ENCODE data around the gene PTK7.
"Not testable (repeated sequence)": the region's sequence is repeated elsewhere in the genome, so short reads cannot be mapped to it uniquely, and the experiment has no call there.

Gene PTK7

DNA sequence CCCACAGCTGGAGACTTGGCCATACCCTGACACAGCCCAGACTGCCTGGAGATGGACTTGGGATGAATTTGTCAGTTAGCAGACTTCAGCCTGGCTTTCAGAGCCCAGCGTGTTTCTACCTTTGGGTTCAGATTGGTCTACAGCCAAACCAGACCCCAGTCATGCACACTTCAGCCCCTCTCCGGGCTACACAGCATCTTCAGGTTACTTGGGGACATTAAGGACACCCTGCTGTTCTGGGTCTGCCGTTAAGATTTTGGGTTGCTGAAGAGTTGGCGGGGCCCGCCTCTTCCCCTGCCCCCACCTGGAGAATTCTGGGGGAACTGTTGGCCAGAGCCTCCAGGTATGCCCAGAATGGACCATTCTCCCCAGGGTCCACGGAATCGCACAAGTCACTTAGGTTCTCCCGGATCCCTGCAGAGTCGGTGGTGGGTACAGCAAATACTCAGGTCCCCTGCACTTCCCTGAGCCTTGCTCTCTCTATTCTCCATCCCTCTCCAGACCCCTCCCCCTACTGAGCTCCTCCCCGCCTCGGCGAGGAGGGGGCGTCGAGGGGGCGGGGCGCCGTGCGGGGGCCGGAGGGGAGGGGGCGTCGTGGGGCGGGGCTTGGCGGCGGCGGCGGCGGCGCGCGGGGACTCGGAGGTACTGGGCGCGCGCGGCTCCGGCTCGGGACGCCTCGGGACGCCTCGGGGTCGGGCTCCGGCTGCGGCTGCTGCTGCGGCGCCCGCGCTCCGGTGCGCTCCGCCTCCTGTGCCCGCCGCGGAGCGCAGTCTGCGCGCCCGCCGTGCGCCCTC lies at the start of gene PTK7:
Gene PTK7, plus strand, starts transcription at position 645 of the 794 bp plus-strand sequence. CDS start 175 bp downstream, outside the sequence.
- DNase-seq (ENCODE audit: low spot score) = no peak

DNA sequence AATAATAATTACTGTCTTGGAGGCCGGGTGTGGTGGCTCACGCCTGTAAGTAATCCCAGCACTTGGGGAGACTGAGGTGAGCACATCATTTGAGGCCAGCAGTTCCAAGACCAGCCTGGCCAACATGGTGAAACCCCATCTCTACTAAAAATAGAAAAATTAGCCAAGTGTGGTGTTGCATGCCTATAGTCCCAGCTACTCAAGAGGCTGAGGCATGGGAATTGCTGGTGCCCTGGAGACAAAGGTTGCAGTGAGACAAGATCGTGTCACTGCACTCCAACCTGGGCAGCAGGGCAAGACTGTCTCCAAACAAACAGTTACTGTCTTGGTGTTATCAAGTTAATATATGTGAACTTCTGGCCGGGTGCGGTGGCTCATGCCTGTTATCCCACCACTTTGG lies 49.7 kb upstream of the PTK7 start:
- DNase-seq (ENCODE audit: low spot score) = no peak

DNA sequence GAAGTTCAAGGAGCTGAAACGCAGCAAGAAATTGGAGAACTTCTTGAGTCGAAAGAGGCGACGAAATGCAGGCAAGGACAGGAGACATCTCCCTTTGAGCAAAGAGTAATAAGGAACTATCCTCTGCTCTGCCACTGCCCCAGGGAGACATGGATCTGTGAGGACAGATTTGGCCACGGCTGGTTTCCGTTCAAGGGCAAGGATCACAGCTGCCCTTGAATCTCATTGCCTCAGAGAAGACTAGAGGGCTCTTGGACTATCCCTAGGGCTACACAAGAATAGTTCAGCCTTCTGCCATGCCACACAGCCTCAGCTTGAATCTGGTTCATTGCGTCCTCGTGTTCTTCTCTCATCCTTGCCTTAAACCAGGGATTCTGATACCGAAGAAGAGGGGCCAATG lies 47.0 kb upstream of the PTK7 start:
- DNase-seq (ENCODE audit: low spot score) = no peak

DNA sequence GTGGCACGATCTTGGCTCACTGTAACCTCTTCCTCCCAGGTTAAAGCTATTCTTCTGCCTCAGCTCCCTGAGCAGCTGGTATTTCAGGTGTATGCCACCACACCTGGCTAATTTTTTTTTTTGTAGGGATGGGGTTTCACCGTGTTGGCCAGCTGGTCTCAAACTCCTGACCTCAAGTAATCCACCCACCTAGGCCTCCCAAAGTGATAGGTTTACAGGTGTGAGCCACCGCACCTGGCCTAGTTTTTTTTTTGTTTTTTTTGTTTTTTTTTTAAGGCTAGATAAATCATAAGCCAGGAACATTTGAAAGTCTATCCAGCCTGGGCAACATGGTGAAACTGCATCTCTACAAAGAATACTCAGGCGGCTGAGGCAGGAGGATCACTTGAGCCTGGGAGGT lies 43.8 kb upstream of the PTK7 start:
- DNase-seq (ENCODE audit: low spot score) = no peak

DNA sequence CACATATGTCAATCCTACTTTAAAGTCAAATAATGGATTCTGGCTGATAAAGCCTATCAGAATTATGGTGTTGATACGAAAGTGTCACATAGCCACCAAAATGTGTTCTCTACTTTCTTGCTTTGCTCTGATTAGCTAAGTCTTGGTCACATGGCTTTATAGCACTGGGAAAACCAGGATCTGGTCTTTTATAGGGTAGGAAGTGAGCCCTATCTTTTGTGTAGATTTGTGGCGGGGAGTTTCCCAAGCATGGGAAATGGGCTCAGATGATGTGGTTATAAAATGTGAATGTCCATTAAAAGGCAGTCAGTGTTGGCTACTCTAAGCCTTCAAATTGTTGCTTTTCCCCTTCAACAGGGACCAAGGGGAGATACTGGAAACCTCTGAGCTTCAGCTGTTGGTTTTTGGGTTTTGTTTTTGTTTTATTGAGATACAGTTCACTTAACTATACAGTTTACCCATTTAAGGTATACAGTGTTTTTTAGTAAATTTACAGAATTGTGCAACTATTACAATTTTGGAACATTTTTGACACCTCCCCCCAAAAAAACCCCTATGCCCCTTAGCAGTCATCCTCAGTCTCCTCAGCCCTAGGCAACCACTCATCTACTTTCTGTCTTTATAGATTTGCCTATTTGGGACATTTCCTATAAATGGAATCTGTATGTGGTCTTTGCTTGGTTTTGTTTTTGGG lies 42.5 kb upstream of the PTK7 start:
- no peak for DNase-seq (ENCODE audit: low spot score)

DNA sequence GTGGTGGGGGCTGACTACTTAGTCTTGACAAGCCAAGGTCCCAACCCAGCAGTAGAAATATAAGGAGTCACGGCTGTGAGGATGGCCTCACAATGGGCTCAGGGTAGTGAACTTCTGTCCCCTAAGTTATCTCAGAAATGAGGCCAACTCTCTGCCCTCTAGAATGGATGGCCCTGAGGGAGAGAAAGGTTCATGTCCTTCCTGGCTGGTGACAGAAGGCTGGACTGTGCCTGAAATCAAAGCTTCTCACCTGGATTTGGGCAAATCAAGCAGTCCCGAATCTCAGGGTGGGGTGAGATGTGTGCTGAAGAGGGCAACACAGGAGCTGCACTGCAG lies 42.0 kb upstream of the PTK7 start:
- DNase-seq (ENCODE audit: low spot score) = no peak

DNA sequence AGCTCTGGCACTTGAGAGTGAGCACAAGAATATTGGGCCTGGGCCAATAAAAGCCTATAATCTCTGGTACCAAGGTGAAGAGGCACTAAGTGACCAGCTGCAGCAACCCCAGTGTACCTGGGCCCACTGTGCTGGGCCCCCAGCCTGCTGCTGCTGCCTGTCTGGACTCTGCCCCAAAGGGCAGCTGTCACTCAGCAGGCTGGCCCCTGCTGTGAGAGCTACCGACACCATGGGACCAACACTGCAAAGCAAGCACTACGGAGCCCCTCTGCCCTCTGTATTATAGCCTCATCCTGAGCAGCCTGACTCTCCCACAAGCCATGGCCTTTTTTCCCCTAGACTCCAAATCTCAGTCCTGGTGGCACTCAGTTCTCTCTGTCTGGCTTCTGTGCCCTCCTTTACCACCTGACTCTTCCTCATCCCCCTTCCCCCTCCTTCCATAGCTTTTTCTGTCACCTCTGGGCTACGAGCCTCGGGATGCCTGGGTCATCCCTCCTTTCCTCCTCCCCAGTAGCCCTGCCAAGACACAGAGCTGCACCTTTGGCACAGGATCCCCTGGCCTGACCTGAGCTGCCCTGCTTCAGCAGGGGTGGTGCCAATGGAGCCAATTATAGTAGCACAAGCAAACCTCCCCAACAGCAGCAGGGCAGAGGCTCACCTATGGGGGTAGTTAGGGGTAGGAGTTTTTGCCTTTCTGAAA lies 40.5 kb upstream of the PTK7 start:
- DNase-seq (ENCODE audit: low spot score) = no peak

DNA sequence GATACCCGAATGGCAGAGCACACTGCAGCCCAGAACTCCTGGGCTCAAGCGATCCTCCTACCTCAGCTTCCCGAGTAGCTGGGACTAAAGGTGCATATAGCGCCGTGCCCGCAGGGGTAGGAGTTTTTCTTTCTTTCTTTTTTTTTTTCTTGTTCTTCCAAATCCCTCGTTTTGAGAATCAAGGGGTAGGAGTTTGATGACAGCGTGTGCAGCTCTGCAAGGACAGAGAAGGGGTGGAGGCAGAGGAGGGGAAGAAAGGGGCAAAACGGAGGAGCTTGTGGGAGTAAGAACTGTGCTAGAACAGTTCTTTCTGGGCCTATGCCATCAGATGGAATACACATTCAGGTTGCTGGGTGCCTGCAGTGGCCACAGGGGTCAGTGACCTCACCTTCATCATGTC lies 39.4 kb upstream of the PTK7 start:
- DNase-seq (ENCODE audit: low spot score) = no peak

DNA sequence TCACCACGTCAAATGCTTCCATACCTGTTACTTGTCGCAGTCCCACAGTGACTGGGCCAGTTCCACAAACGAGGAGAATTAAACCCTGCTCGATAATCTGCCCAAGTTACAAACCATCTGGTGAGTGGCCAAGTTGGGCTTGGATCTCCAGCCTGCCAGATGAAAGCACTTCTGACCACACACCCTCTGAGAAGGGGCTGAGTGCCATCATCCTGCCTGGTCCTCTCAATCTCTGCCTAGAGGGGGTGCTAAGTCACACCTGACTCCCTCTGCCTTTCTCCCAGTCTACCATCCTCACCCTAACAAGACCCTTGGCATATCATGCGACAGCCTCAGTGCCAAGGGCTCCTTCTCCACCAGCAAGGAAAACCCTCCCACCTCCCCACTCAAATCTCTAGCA lies 38.9 kb upstream of the PTK7 start:
- no peak for DNase-seq (ENCODE audit: low spot score)

DNA sequence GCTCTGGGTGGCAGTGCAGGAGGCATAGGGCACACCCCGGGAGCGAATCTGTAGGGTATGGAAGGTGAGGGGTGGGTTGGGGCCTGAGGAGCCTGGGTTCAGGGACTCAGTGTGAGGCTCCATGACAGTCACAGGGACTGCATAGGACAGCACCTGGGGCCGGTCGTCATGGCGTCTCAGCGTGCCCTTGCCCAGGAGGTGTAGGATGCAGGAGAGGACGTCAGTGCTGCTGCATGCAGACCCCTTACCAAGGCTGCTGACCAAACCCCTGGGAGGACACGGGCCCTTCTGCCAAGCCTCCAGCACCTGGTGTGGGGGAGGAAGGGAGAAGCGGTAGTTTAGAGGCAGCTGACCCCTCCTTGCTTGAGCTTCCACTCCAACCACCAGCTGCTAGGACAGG lies 38.4 kb upstream of the PTK7 start:
- no peak for DNase-seq (ENCODE audit: low spot score)

DNA sequence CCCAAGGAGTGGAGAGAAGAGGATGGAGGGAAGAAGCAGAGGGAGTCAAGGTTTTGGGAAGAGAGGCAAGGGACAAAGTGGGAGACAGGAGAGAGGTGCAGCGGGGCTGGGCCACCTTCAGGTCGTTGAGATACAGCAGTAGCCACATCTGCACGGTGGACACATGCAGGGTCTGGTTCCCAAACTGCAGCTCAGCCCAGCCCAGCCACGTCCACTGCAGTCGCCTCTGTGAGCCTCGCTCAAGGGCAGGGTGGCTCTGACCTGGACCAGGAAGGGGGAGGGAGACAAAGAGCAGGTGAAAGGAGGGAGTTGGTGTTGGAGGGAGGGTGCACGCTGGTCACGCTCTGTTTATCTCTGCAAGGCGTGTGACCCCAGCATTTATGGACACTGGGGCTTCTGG lies 37.4 kb upstream of the PTK7 start:
- DNase-seq (ENCODE audit: low spot score) = no peak

DNA sequence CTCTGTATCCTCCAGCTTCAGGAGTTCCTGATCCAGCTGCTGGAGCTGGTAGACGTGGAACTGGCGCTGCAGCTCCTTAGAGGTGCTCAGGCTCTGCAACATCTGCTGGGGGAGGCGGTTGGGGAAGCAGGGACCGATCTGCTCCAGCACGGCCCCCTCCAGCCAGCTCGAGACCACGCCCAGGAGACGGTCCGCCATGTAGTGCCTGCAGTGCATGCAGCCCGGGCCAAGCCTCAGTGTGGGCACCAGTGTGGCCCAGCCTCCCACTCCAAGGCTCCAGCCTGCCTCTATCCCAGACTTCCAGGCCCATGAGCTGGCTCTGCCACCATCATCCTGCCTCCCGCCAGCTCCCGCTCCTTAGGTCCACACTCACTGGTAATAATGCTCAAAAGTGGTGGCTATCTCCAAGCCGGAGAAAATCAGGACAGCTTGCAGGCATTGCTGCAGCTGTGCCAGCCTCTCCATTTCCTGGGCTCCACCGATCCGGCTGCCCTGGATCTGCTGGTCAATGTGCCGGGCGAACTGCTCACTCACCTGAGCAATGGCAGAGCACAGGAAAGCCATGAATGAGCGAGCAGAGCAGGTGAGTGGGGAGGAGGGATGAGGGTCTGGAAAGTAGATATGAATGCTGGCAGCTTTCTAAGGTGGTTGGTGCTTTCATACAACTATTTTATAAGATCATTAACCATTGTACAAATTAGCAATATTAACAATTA lies 35.4 kb upstream of the PTK7 start:
- no peak for DNase-seq (ENCODE audit: low spot score)

DNA sequence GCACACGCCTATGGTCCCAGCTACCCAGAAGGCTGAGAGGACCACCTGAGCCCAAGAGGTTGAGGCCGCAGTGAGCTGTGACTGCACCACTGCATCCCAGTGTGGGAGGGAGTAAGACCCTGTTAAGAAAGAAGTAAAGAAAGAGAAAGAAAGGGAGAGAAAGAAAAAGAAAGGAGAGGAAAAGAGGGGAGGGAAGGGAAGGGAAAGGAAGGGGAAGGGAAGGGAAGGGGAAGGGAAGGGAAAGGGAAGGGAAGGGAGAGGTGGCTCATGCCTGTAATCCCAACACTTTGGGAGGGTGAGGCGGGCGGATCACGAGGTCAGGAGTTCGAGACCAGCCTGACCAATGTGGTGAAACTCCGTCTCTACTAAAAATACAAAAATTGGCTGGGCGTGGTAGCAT lies 34.6 kb upstream of the PTK7 start:
- not testable (repeated sequence) for DNase-seq (ENCODE audit: low spot score)

DNA sequence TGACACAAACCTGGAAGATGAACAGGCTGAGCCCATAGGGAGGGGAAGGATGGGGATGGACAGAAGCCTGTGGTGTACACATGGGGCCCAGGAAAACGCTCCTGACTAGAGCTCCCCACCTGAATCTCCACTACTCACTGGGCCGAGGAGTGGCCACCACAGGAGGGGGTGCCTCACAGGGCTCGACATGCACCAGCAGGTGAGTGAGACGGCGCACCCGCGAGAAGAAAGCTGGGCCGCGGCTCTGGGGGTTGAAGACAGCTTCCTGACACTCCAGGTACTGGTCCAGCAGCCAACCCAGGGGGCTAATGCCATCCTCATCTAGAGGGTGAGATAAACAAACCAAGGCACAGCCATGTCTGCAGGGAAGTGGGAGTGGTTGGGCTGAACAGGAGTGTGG lies 32.8 kb upstream of the PTK7 start:
- no peak for DNase-seq (ENCODE audit: low spot score)

DNA sequence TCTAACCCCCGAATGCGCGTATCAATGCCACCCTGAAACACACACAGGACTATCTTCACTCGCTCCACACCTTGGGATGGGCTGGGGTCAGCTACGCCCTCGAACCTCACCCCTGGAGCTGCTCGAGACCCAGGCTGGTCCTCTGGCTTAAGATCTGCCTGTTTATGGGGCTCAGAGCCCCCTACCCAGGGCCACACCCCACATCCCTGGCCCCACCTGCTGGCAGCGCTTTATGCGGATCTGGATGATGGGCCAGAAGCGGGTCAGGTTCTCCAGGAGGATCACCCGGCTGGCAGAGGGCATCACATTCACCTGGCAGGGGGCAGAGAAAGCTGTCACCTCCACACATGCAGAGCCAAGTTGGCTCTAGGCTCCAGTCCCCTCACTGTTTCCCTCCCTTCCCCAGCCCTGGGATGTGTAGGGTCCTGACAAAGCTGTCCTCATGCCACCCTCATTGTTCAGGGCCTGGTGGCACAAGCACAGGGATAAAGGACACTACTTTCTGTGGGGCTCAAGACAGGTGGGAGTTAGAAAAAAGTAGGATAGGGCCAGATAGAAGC lies 30.7 kb upstream of the PTK7 start:
- DNase-seq (ENCODE audit: low spot score) = no peak

DNA sequence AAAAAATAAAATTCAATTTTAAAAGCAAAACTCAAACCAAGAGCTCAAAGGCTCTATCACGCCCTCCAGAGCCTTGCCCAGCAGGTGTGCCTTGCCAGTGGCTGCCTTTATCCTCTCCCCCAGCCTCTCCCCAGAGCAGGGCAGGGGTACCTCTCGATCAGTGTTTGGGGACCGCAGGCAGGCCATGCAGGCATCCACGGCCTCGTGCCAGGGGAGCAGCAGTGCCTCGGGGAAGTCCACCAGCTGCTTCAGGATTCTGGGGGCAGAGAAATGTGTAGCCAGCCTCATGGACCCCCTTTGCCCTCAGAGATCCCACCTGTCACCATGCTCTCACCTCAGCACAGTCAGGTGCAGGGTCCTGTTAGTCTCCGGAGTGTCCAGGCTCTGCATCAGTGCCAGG lies 28.1 kb upstream of the PTK7 start:
- no peak for DNase-seq (ENCODE audit: low spot score)

DNA sequence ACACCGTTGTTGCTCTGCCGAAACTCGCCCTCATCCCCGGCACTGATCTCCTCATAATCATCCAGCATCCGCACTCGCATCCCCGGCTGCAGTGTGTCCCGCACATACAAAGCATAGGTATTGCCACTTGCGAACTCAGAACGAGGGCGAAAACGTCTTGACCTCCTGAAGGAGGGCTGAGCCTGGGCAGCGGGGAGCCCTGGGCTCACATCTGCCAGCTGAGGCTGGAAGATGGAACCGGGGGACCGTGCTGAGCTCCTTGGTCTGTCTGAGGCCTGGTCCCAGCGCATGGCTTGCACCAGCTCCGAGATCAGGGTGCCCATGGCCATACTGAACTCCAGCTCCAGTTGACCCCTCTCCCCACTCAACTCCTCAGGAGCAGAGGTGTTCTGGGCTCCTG lies 25.1 kb upstream of the PTK7 start:
- DNase-seq (ENCODE audit: low spot score) = no peak

DNA sequence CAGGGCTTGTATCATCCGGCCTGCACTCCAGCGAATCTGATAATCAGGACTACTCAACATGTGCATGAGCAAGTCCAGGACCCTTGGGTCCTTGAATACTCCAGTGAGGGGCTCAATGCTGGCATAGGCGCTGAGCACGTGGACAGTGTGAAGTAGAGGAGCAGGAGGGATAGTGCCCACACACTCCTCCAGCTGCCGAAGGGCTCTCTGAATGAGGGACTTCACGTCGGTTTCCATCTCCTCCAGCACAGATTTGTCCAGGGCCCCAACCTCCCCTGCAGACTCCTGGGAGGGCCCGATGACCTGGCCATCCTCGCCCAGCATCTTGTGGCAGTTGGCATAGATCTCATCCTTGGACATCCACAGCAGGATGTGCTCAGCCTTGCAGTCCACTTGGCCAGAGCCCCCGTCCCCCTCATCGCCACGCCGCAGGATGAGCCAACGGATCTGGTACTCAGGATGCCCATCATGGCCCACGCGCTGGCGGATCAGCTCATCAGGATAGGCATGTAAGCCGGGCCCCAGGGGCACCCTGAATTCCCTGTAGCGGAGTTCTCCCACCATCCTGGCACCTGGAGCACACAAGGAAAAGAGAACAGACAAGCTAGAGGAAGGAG lies 23.8 kb upstream of the PTK7 start:
- DNase-seq (ENCODE audit: low spot score) = no peak

DNA sequence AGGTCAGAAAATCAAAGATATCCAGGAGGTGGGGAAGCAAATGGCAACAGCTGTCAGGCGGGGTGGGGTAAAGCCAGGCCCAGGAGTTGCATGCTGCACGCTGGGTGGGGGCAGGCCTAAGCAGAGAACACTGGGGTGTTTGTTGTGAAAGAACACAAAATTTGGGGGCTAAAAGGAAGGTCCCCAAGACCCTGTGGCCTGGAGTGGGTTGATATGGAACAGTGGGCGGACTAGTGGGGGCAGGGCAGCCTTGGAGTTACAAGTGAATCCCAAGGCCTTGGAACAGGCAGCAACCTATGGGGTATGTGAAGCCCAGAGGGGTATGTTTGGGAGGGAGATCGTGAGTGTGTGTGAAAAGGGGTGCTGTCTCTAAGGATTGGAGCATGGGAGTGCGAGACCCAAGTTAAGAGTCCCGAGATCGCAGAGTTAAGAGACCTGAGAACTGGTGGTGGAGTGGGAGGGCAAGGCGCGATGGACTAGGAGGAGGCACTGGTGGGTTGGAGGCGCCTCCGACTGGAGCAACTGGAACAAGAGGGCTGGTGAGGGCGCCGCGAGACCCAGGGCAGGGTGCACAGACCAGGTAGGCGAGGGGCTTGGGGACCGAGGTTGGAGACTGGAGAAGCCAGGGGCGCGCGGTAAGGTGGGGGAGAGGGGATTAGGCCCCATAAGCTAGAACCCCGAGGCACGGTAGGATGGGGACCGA lies 23.1 kb upstream of the PTK7 start:
- DNase-seq (ENCODE audit: low spot score) = peak; percentile 25

DNA sequence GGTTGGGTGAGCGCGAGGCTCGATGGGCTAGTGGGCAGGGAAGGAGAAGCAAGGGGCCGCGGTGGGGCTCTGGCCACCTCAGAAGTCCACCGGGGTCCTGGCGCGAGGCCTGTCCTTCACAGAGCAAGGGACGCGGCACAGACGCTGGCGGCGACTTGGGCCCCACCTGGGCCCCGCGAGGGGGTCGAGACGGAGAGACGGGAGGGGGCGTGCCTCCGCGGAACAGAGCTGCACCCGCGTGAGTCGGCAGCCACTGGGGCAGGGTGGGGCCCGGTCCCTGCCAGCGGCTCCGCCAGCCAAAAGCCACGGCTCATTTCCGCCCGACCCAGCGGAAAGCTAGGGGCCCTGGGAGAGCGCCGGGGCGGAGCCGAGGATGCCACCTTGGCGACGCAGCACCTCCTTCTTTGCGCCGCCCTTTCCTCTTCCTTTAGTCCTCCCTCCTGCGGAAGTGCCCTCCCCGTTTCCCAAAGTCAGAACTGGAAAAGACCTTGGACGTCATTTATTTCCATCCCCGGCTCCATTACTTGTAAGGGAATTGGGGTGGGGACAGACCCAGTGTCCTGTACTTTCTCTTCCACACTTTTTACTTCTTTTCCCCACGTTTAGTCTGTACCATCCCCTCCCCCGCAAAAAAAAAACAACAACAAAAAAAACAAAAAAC lies 22.4 kb upstream of the PTK7 start, which contains the start of gene CUL7:
Gene CUL7, minus strand, starts transcription at position 307 of the 661 bp plus-strand sequence. CDS start 1,063 bp downstream, outside the sequence.
- DNase-seq (ENCODE audit: low spot score) = peak; percentile 95

All from hematopoietic multipotent progenitor cell treated with erythropoietin and hydrocortisone succinate and interleukin-3 and kit ligand, for 15 days (in vitro differentiated cells).